ENCODE results near the gene BABAM1. TPM values are rescaled to one million over a fixed set of nuclear protein-coding genes. Genes with fewer than 3 reads are reported as not detected.

BABAM1 gene
- polyA plus RNA-seq, 1 donor (not counting 4 experiments of a cell fraction or from before 2014, with no cell fraction given) = 92.8 TPM

DNA sequence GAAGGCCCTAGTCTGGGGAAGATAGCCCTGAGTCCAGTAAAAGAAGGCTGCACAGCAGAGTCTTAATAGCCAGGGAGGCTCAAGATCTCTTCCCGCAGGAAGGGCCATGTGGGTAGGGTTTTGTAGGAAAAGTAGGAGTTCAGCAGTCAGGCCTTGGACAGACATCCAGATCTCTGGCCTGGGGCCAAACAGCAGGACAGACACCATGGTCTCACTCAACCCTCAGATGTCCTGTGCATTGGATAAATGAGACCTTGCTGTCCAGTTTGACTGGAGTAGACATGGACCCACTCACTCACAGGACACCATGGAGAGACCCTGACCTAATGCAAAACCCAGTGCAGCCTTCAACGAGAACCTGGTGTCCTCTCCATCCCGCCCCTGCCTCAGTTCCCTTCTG lies 37.4 kb upstream of the BABAM1 start:
- peaks cover 7% of the 10 kb centered on the region for H3K4me1 ChIP-seq (ENCODE audit: control insufficient read depth, extremely low read depth, insufficient read depth, low read length)
- peaks cover 4% of the 10 kb centered on the region for H4K20me1 ChIP-seq (ENCODE audit: control insufficient read depth, extremely low read depth, insufficient read depth, low read length)
- no peak overlapping the region for H3K4me2 ChIP-seq (ENCODE audit: control insufficient read depth, extremely low read depth, insufficient read depth, low read depth, low read length)
- no peaks in the 10 kb centered on the region for H3K9me1 ChIP-seq (ENCODE audit: control insufficient read depth, extremely low read depth, insufficient read depth, low read length)
- H3K9ac ChIP-seq (ENCODE audit: control insufficient read depth, extremely low read depth, insufficient read depth, low read length) = no peak overlapping the region
- dilution Hi-C loops (cut with MboI; ENCODE audit: extremely low pct_ligation_motif_present, low sequenced_read_pairs) = no loop called here
- no peak overlapping the region for H2AFZ ChIP-seq (ENCODE audit: control insufficient read depth, low read length)
- peaks cover 23% of the 10 kb centered on the region for H3K79me2 ChIP-seq (ENCODE audit: control insufficient read depth, insufficient read depth, low read length)
- H3K27ac ChIP-seq (ENCODE audit: control insufficient read depth, insufficient read depth, low read length) = no peak overlapping the region
- no peaks in the 10 kb centered on the region for H3K27me3 ChIP-seq (ENCODE audit: control insufficient read depth, extremely low read depth, insufficient read depth, low read length)
- H3K36me3 ChIP-seq (ENCODE audit: control insufficient read depth in 2 of 2, extremely low read depth in 1 of 2, insufficient read depth in 2 of 2, low read length in 2 of 2) = peaks cover 12 to 13% of the 10 kb centered on the region in 2 experiments
- H3K4me3 ChIP-seq (ENCODE audit: control insufficient read depth in 2 of 3, extremely low read depth in 1 of 3, insufficient read depth in 2 of 3, low read depth in 1 of 3, low read length in 3 of 3) = no peak overlapping the region
- no peaks in the 10 kb centered on the region for H3K9me3 ChIP-seq (ENCODE audit: control insufficient read depth, low read depth, low read length)
- TF ChIP-seq, protein P1, sequence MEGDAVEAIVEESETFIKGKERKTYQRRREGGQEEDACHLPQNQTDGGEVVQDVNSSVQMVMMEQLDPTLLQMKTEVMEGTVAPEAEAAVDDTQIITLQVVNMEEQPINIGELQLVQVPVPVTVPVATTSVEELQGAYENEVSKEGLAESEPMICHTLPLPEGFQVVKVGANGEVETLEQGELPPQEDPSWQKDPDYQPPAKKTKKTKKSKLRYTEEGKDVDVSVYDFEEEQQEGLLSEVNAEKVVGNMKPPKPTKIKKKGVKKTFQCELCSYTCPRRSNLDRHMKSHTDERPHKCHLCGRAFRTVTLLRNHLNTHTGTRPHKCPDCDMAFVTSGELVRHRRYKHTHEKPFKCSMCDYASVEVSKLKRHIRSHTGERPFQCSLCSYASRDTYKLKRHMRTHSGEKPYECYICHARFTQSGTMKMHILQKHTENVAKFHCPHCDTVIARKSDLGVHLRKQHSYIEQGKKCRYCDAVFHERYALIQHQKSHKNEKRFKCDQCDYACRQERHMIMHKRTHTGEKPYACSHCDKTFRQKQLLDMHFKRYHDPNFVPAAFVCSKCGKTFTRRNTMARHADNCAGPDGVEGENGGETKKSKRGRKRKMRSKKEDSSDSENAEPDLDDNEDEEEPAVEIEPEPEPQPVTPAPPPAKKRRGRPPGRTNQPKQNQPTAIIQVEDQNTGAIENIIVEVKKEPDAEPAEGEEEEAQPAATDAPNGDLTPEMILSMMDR (optimal IDR thresholded peaks at IDR 0.05 in 1 of 3, IDR thresholded peaks at IDR 0.05 in 1 of 3, conservative IDR thresholded peaks at IDR 0.05 in 1 of 3; ENCODE audit: extremely low read depth in 1 of 3, insufficient read depth in 2 of 3, low read length in 3 of 3) = no peak
- TF ChIP-seq EZH2 (IDR thresholded peaks at IDR 0.05; ENCODE audit: low read length) = no peak
- FAIRE-seq (no peak), DNase-seq (ENCODE audit: low read depth, low spot score) (no peak)

DNA sequence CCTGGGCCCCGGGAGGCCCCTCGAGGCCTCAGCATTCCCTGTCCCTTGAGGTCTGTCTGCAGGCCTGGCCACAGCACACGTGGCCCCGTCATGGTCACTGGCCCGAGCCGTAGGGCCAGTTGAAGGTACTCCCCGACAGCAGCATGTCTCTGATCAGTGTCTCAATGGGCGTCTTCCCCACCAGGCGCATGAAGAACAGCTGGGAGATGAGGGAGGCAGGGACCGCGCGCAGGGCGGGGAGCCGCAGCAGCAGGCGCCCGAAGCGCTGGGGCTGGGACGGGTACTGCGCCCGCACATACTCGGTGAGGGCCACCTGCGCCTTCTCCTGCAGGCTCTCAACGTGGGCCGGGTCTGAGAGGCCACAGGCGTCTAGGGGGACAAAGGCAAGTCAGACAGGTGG lies 35.0 kb upstream of the BABAM1 start:
- FAIRE-seq = no peak

More for the DNA sequence above, 35.0 kb upstream of the BABAM1 start:
- dilution Hi-C loops (cut with MboI; ENCODE audit: extremely low pct_ligation_motif_present, low sequenced_read_pairs) = no loop called here
- no peaks in the 10 kb centered on the region for H3K9me1 ChIP-seq (ENCODE audit: control insufficient read depth, extremely low read depth, insufficient read depth, low read length)
- TF ChIP-seq EZH2 (IDR thresholded peaks at IDR 0.05; ENCODE audit: low read length) = no peak
- TF ChIP-seq, protein P1 (optimal IDR thresholded peaks at IDR 0.05 in 1 of 3, IDR thresholded peaks at IDR 0.05 in 1 of 3, conservative IDR thresholded peaks at IDR 0.05 in 1 of 3; ENCODE audit: extremely low read depth in 1 of 3, insufficient read depth in 2 of 3, low read length in 3 of 3) = no peak
- no peak overlapping the region for H2AFZ ChIP-seq (ENCODE audit: control insufficient read depth, low read length)
- no peaks in the 10 kb centered on the region for H3K27me3 ChIP-seq (ENCODE audit: control insufficient read depth, extremely low read depth, insufficient read depth, low read length)
- no peak overlapping the region for H3K4me2 ChIP-seq (ENCODE audit: control insufficient read depth, extremely low read depth, insufficient read depth, low read depth, low read length)
- no peaks in the 10 kb centered on the region for H3K9me3 ChIP-seq (ENCODE audit: control insufficient read depth, low read depth, low read length)
- H3K9ac ChIP-seq (ENCODE audit: control insufficient read depth, extremely low read depth, insufficient read depth, low read length) = no peak overlapping the region
- DNase-seq (ENCODE audit: low read depth, low spot score) = no peak
- no peak overlapping the region for H3K4me3 ChIP-seq (ENCODE audit: control insufficient read depth in 2 of 3, extremely low read depth in 1 of 3, insufficient read depth in 2 of 3, low read depth in 1 of 3, low read length in 3 of 3)
- H4K20me1 ChIP-seq (ENCODE audit: control insufficient read depth, extremely low read depth, insufficient read depth, low read length) = peaks cover 4% of the 10 kb centered on the region
- peaks cover 12 to 17% of the 10 kb centered on the region in 2 experiments for H3K36me3 ChIP-seq (ENCODE audit: control insufficient read depth in 2 of 2, extremely low read depth in 1 of 2, insufficient read depth in 2 of 2, low read length in 2 of 2)
- no peak overlapping the region for H3K27ac ChIP-seq (ENCODE audit: control insufficient read depth, insufficient read depth, low read length)
- H3K79me2 ChIP-seq (ENCODE audit: control insufficient read depth, insufficient read depth, low read length) = peaks cover 28% of the 10 kb centered on the region
- H3K4me1 ChIP-seq (ENCODE audit: control insufficient read depth, extremely low read depth, insufficient read depth, low read length) = peaks cover 14% of the 10 kb centered on the region

Data from keratinocyte (primary cell).